Endodermal cell (in vitro differentiated cells): Measurements from ENCODE around the gene MYO1F. TPM values are rescaled to one million over a fixed set of nuclear protein-coding genes. Genes with fewer than 3 reads are reported as not detected.
A peak's percentile ranks its signal among the peaks of the same experiment; 100 is the strongest.

Experiments used
- DNase-seq: peaks from one replicate; pipeline ENCODE4 v3.0.0-alpha.2; 2017
- H3K27ac ChIP-seq: 2 replicates; pipeline ENCODE4 v1.5.1; 2013; ENCODE audit warnings: mild to moderate bottlenecking, low read depth, low read length, moderate library complexity
- H3K27me3 ChIP-seq: 2 replicates; pipeline ENCODE4 v1.6.1; 2013; ENCODE audit warnings: mild to moderate bottlenecking, low read length, moderate library complexity; ENCODE audit not compliant: insufficient read depth, control insufficient read depth, poor library complexity, severe bottlenecking
- H3K36me3 ChIP-seq: 2 replicates; pipeline ENCODE4 v1.7.0; 2013; ENCODE audit warnings: mild to moderate bottlenecking, low read length, moderate library complexity; ENCODE audit not compliant: control insufficient read depth, insufficient read depth
- H3K4me1 ChIP-seq: one replicate; pipeline ENCODE4 v1.7.0; 2013; ENCODE audit warnings: low read length; ENCODE audit not compliant: control insufficient read depth, insufficient read depth
- H3K4me3 ChIP-seq: 2 replicates; pipeline ENCODE4 v1.5.1; 2013; ENCODE audit warnings: mild to moderate bottlenecking, low read length, moderate library complexity
- H3K9ac ChIP-seq: 2 replicates; pipeline ENCODE4 v1.6.1; 2013; ENCODE audit warnings: mild to moderate bottlenecking, low read length, moderate library complexity; ENCODE audit not compliant: poor library complexity, severe bottlenecking; ENCODE audit errors: extremely low read depth
- H3K9me3 ChIP-seq: 2 replicates; pipeline ENCODE4 v1.6.1; 2013; ENCODE audit warnings: mild to moderate bottlenecking, low read length, moderate library complexity; ENCODE audit not compliant: control insufficient read depth
- H3K27ac Mint-ChIP-seq: 2 replicates; pipeline ENCODE4 v1.8.0; 2020; ENCODE audit warnings: mixed read lengths
- H3K27me3 Mint-ChIP-seq: 2 replicates; pipeline ENCODE4 v1.8.0; 2021; ENCODE audit warnings: mild to moderate bottlenecking, mixed read lengths; ENCODE audit not compliant: insufficient read depth
- H3K36me3 Mint-ChIP-seq: 2 replicates; pipeline ENCODE4 v1.8.0; 2020; ENCODE audit warnings: low read depth, mixed read lengths
- H3K4me1 Mint-ChIP-seq: 2 replicates; pipeline ENCODE4 v1.8.0; 2020; ENCODE audit warnings: mixed read lengths
- H3K4me3 Mint-ChIP-seq: 2 replicates; pipeline ENCODE4 v1.8.0; 2020; ENCODE audit warnings: mild to moderate bottlenecking, moderate library complexity, mixed read lengths
- H3K9me3 Mint-ChIP-seq: 2 replicates; pipeline ENCODE4 v1.8.0; 2020; ENCODE audit warnings: mild to moderate bottlenecking, mixed read lengths
- WGBS, 2 experiments: methylation state at CpG; one replicate each; pipeline versions ENCODE4 v1.1.5 to v1.1.7; 2013; ENCODE audit warnings: missing lambda C conversion rate in 2 of 2, mixed read lengths in 1 of 2; ENCODE audit not compliant: insufficient coverage in 1 of 2, insufficient read length in 1 of 2; 5-methylcytosine and 5-hydroxymethylcytosine counted together
- total RNA-seq, 2 donors: library from RNA; stranded (reverse); fragmentation: NEBNext Ultra II Directional in 1 of 2; extraction: Animal tissue kit (Norgen Biotek cat#: 25700) in 1 of 2; gene quantifications; 2 replicates in 1 of 2; 3 replicates in 1 of 2; pipeline ENCODE4 v1.2.1, GENCODE V29; 2021
- TF ChIP-seq, protein P1 (sequence below): fragments of 200-600 bp; sonication (generic); conservative IDR thresholded peaks from 2 replicates; pipeline ENCODE4 v1.5.0; 2021; ENCODE audit warnings: antibody characterized with exemption, mild to moderate bottlenecking

The MYO1F gene
- total RNA-seq, 2 donors from 2014 or later, result 0.57 to 1.1 TPM

DNA sequence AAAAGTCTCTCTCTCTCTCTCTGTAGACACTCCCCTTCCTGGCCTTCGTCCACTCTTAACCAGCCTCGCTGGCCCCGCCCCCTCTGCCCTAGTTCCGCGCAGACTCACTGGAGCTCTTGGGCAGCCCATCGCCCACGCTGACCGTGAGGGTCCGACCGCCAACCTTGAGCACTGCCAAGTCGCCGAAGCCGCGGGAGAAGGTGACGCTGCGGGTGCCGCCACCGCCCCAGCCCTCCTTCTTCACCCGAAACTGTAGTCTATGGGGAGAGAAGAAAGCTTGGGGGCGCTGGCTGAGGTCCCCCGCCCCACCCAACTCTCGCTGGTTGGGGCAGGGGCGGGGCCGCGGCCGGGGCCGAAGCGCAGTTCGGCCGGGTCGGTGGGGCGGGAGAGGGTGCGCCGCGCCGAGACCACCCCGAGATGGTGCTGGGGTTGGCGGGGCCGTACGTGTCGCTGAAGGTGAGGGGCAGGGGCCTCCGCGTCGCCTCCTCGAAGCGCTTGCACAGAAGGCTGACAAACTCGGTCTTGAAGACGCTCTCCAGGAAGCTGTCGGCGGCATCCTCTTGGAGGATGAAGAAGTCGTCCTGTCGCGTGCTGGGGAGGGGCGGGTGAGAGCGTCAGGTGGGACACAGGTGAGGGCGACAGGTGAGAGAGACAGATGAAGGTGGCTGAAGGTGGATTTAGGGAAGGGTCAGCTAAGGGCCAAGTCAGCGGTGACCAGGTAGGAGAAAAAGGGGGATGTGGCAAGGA lies 50.7 kb downstream of the MYO1F start:
- Mint-ChIP-seq H3K9me3 (no peaks in the 10 kb centered on the region), H3K27ac (no peak overlapping the region), H3K4me1 (peaks cover 4% of the 10 kb centered on the region), H3K4me3 (no peak overlapping the region), H3K36me3 (peaks cover 8% of the 10 kb centered on the region), H3K27me3 (peaks cover 6% of the 10 kb centered on the region)
- H3K27me3 ChIP-seq, result no peaks in the 10 kb centered on the region
- H3K4me1 ChIP-seq, result no peaks in the 10 kb centered on the region
- DNase-seq, result peak; percentile 98
- peak overlapping the region; percentile 92 for H3K9ac ChIP-seq
- peak overlapping the region; percentile 80 for H3K4me3 ChIP-seq
- no peaks in the 10 kb centered on the region for H3K9me3 ChIP-seq
- H3K27ac ChIP-seq, result peak overlapping the region; percentile 98
- WGBS, 2 experiments, result 3% methylated on average over 31 to 57 of the region's 57 CpGs
- TF ChIP-seq, protein P1, sequence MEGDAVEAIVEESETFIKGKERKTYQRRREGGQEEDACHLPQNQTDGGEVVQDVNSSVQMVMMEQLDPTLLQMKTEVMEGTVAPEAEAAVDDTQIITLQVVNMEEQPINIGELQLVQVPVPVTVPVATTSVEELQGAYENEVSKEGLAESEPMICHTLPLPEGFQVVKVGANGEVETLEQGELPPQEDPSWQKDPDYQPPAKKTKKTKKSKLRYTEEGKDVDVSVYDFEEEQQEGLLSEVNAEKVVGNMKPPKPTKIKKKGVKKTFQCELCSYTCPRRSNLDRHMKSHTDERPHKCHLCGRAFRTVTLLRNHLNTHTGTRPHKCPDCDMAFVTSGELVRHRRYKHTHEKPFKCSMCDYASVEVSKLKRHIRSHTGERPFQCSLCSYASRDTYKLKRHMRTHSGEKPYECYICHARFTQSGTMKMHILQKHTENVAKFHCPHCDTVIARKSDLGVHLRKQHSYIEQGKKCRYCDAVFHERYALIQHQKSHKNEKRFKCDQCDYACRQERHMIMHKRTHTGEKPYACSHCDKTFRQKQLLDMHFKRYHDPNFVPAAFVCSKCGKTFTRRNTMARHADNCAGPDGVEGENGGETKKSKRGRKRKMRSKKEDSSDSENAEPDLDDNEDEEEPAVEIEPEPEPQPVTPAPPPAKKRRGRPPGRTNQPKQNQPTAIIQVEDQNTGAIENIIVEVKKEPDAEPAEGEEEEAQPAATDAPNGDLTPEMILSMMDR, result no peak
- H3K36me3 ChIP-seq, result no peaks in the 10 kb centered on the region

GRCh38 chr19:8525401-8525684 lies 51.9 kb downstream of the MYO1F start:
- Histone ChIP-seq H3K36me3 (no peaks in the 10 kb centered on the region), H3K4me1 (no peaks in the 10 kb centered on the region), H3K27me3 (no peaks in the 10 kb centered on the region), H3K9ac (no peak overlapping the region), H3K27ac (peak overlapping the region; percentile 81), H3K9me3 (no peaks in the 10 kb centered on the region), H3K4me3 (peak overlapping the region; percentile 68)
- TF ChIP-seq, protein P1, result peak; percentile 81
- DNase-seq, result no peak
- Mint-ChIP-seq H3K36me3 (peaks cover 7% of the 10 kb centered on the region), H3K9me3 (no peaks in the 10 kb centered on the region), H3K4me3 (no peak overlapping the region), H3K27me3 (peaks cover 6% of the 10 kb centered on the region), H3K27ac (no peak overlapping the region), H3K4me1 (peaks cover 4% of the 10 kb centered on the region)
- 3 to 29% methylated on average over 1 to 15 of the region's 15 CpGs for WGBS, 2 experiments

GRCh38 chr19:8519388-8519787 lies 57.9 kb downstream of the MYO1F start:
- H3K9me3 ChIP-seq, result no peaks in the 10 kb centered on the region
- no peaks in the 10 kb centered on the region for H3K4me1 ChIP-seq
- H3K9ac ChIP-seq, result no peak overlapping the region
- no peak for DNase-seq
- H3K27me3 ChIP-seq, result no peaks in the 10 kb centered on the region
- no peak overlapping the region for H3K4me3 Mint-ChIP-seq
- H3K36me3 Mint-ChIP-seq, result no peaks in the 10 kb centered on the region
- H3K9me3 Mint-ChIP-seq, result no peaks in the 10 kb centered on the region
- no peaks in the 10 kb centered on the region for H3K27me3 Mint-ChIP-seq
- TF ChIP-seq, protein P1, result no peak
- WGBS, 2 experiments, result 93 to 98% methylated on average over 6 of the region's 6 CpGs
- no peak overlapping the region for H3K27ac Mint-ChIP-seq
- no peak overlapping the region for H3K4me3 ChIP-seq
- H3K4me1 Mint-ChIP-seq, result peaks cover 3% of the 10 kb centered on the region
- H3K36me3 ChIP-seq, result no peaks in the 10 kb centered on the region
- no peak overlapping the region for H3K27ac ChIP-seq
